Esophagus muscularis mucosa (tissue), 3 donors: ENCODE results near the gene PLXNC1.

Experiments used
- CTCF ChIP-seq, 3 experiments: fragments of 200-600 bp in 2 of 3; fragments of 450-650 bp in 1 of 3; sonication (generic) in 2 of 3; IDR thresholded peaks; one replicate each; pipeline ENCODE4 v1.5.1; 2017 to 2019; ENCODE audit warnings: antibody characterized with exemption in 3 of 3, mild to moderate bottlenecking in 2 of 3, moderate library complexity in 1 of 3
- POLR2A ChIP-seq: fragments of 450-650 bp; IDR thresholded peaks from one replicate; pipeline ENCODE4 v1.6.1; 2017; ENCODE audit warnings: antibody characterized with exemption, moderate library complexity, mild to moderate bottlenecking, low read depth
- POLR2AphosphoS5 ChIP-seq, 2 donors: sonication (generic); formaldehyde crosslinking; IDR thresholded peaks; one replicate each; pipeline ENCODE4 v1.6.1; 2017; ENCODE audit warnings: antibody characterized with exemption in 2 of 2

DNA sequence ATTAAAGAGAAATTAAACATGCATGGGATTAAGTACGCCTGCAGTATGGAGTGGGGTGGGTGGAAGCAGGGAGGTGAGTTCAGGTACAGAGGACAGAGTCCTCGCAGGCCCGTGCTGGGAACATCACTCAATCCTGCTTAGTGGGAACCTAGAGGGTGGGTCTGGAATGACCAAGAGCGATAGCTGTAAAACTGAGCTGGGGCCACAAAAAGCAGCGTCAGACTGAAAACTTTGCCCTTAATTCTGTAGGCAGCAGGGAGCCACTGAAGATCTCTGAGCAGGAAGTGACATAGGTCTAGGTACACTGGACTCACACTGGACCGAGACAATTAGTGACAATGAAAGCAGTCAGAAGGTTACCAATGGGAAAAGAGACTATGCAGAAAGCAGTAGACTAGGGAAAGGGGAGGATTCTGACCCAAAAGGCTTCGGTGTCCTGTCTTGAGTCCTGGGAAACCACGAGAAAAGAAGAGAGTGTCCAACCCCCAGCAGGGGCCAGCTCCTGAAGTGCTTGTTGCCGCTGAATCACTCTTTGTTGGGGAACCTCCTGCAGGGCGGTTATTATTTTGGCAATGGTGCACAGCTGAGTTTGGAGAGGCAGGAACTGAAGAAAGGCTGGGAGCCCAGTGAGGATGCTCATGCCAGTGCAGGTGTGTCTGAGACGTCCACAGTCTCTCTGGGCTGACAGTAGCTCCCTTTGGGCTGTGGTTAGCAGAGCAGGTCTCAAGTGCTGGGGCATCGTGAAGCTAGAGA, 97.4 kb downstream of the PLXNC1 start:
- TF ChIP-seq CTCF (IDR thresholded peaks at IDR 0.05) (no peak), POLR2AphosphoS5 (IDR thresholded peaks at IDR 0.05) (no peak), POLR2A (no peak)
